GM18870 (cell line): ENCODE results near the gene STARD10.

Experiments
- ATAC-seq: cut with Tn5 transposase; IDR thresholded peaks from one replicate; pipeline ENCODE4 v1.9.1; 2021; ENCODE audit warnings: moderate library complexity; ENCODE audit not compliant: unreplicated experiment

Gene STARD10

GRCh38 chr11:72712168-72712751 lies 81.6 kb downstream of the STARD10 start:
- ATAC-seq: no peak

- ATAC-seq: no peak
These were observed 82.7 kb downstream of the STARD10 start for GRCh38 chr11:72711141-72711540.

GRCh38 chr11:72710278-72710677 lies 83.6 kb downstream of the STARD10 start:
- no peak for ATAC-seq

- ATAC-seq: no peak
These were observed 84.2 kb downstream of the STARD10 start for GRCh38 chr11:72709478-72710238.

GRCh38 chr11:72707032-72707431 lies 86.8 kb downstream of the STARD10 start:
- no peak for ATAC-seq

- no peak for ATAC-seq
These were observed 87.3 kb downstream of the STARD10 start for GRCh38 chr11:72706579-72706978.

GRCh38 chr11:72705442-72706365 lies 88.1 kb downstream of the STARD10 start:
- ATAC-seq: no peak

- ATAC-seq: no peak
These were observed 89.0 kb downstream of the STARD10 start for GRCh38 chr11:72704783-72705265.
